CD14-positive monocyte (primary cell): ENCODE measurements around the gene RTCA. TPM values are rescaled to one million over a fixed set of nuclear protein-coding genes. Genes with fewer than 3 reads are reported as not detected.

ENCODE experiments used
- DNase-seq, 3 donors: peaks; one replicate each; pipeline ENCODE4 v3.0.0-alpha.2; 2011 to 2022
- H2AFZ ChIP-seq: 2 replicates; pipeline ENCODE4 v1.6.0; 2012; ENCODE audit warnings: mild to moderate bottlenecking, low read depth, low read length, inconsistent platforms; ENCODE audit not compliant: insufficient read depth, poor library complexity, severe bottlenecking
- H3K27ac ChIP-seq, 2 donors: 1 replicate in 1 of 2; 2 replicates in 1 of 2; pipeline ENCODE4 v1.5.1; 2012 to 2013; ENCODE audit warnings: low read length in 2 of 2, control low read depth in 1 of 2, inconsistent platforms in 1 of 2, low read depth in 1 of 2, mild to moderate bottlenecking in 1 of 2
- H3K27me3 ChIP-seq, 2 donors: one replicate each; pipeline versions ENCODE4 v1.6.0 to v1.6.1; 2011 to 2013; ENCODE audit warnings: low read length in 2 of 2; ENCODE audit not compliant: control insufficient read depth in 2 of 2, insufficient read depth in 2 of 2
- H3K36me3 ChIP-seq, 2 donors: replicated peaks in 1 of 2; 1 replicate in 1 of 2; 2 replicates in 1 of 2; pipeline versions ENCODE4 v1.5.1 to v1.6.1; 2012 to 2013; ENCODE audit warnings: low read length in 2 of 2, control low read depth in 1 of 2, inconsistent platforms in 1 of 2, mild to moderate bottlenecking in 1 of 2; ENCODE audit not compliant: insufficient read depth in 2 of 2, control insufficient read depth in 1 of 2
- H3K4me1 ChIP-seq, 2 donors: 1 replicate in 1 of 2; 2 replicates in 1 of 2; pipeline versions ENCODE4 v1.5.1 to v1.6.1; 2012 to 2013; ENCODE audit warnings: low read length in 2 of 2, control low read depth in 1 of 2, inconsistent platforms in 1 of 2, mild to moderate bottlenecking in 1 of 2, moderate library complexity in 1 of 2; ENCODE audit not compliant: insufficient read depth in 2 of 2, control insufficient read depth in 1 of 2
- H3K4me2 ChIP-seq: replicated peaks from 2 replicates; pipeline ENCODE3; 2012; ENCODE audit warnings: low read length, moderate library complexity, mild to moderate bottlenecking; ENCODE audit not compliant: poor library complexity, severe bottlenecking; ENCODE audit errors: extremely low read depth
- H3K4me3 ChIP-seq, 3 experiments: fragments of 200-600 bp in 1 of 3; sonication (generic) in 1 of 3; replicated peaks in 1 of 3; 1 replicate in 2 of 3; 2 replicates in 1 of 3; pipeline ENCODE4 v1.5.1; 2011 to 2013; ENCODE audit warnings: low read length in 3 of 3, mild to moderate bottlenecking in 3 of 3, control low read depth in 2 of 3, low read depth in 2 of 3, inconsistent platforms in 1 of 3, moderate library complexity in 1 of 3
- H3K79me2 ChIP-seq: 2 replicates; pipeline ENCODE4 v1.6.0; 2012; ENCODE audit warnings: mild to moderate bottlenecking, control low read depth, inconsistent platforms, low read length, moderate library complexity; ENCODE audit not compliant: insufficient read depth
- H3K9ac ChIP-seq: 2 replicates; pipeline ENCODE4 v1.6.0; 2017; ENCODE audit warnings: low read length, mild to moderate bottlenecking; ENCODE audit not compliant: insufficient read depth, poor library complexity, severe bottlenecking
- H3K9me3 ChIP-seq, 2 donors: replicated peaks in 1 of 2; 1 replicate in 1 of 2; 2 replicates in 1 of 2; pipeline versions ENCODE4 v1.5.1 to v1.6.1; 2012 to 2013; ENCODE audit warnings: low read length in 2 of 2, control low read depth in 1 of 2; ENCODE audit not compliant: control insufficient read depth in 1 of 2, insufficient read depth in 1 of 2
- H4K20me1 ChIP-seq: 2 replicates; pipeline ENCODE4 v1.6.0; 2012; ENCODE audit warnings: mild to moderate bottlenecking, low read length, control low read depth, moderate library complexity; ENCODE audit not compliant: insufficient read depth
- H3K27ac Mint-ChIP-seq, 7 donors: one replicate each; pipeline ENCODE4 v1.8.0; 2020; ENCODE audit warnings: mild to moderate bottlenecking in 7 of 7, mixed read lengths in 7 of 7, moderate library complexity in 6 of 7, inconsistent platforms in 2 of 7
- H3K27me3 Mint-ChIP-seq, 3 donors: one replicate each; pipeline ENCODE4 v1.8.0; 2021 to 2022; ENCODE audit warnings: low read depth in 3 of 3, mild to moderate bottlenecking in 3 of 3, mixed read lengths in 3 of 3, moderate library complexity in 3 of 3, inconsistent platforms in 1 of 3
- H3K36me3 Mint-ChIP-seq, 2 donors: one replicate each; pipeline ENCODE4 v1.8.0; 2020; ENCODE audit warnings: mixed read lengths in 2 of 2, inconsistent platforms in 1 of 2, mild to moderate bottlenecking in 1 of 2
- H3K4me1 Mint-ChIP-seq: one replicate; pipeline ENCODE4 v1.8.0; 2020; ENCODE audit warnings: mild to moderate bottlenecking, mixed read lengths
- H3K4me3 Mint-ChIP-seq, 2 donors: one replicate each; pipeline ENCODE4 v1.8.0; 2020; ENCODE audit warnings: mild to moderate bottlenecking in 2 of 2, mixed read lengths in 2 of 2, moderate library complexity in 1 of 2
- H3K9me3 Mint-ChIP-seq, 7 donors: one replicate each; pipeline ENCODE4 v1.8.0; 2020 to 2022; ENCODE audit warnings: mixed read lengths in 7 of 7, mild to moderate bottlenecking in 6 of 7, moderate library complexity in 6 of 7, inconsistent platforms in 2 of 7
- WGBS: methylation state at CpG from one replicate; pipeline ENCODE4 v1.1.5; 2013; ENCODE audit warnings: missing lambda C conversion rate; ENCODE audit not compliant: insufficient coverage; 5-methylcytosine and 5-hydroxymethylcytosine counted together
- intact Hi-C, 2 donors: fragments of 100-400 bp; cut with micrococcal nuclease; formaldehyde crosslinking; loops; one replicate each; pipeline versions ENCODE4 v1.15.0 to v1.15.1; 2023
- polyA plus RNA-seq, 3 donors: library from polyadenylated mRNA; depleted of rRNA in 1 of 3; unstranded in 2 of 3; stranded (reverse) in 1 of 3; fragments of 300-500 nt in 2 of 3; fragments of >200 nt in 1 of 3; fragmentation: Illumina TruSeq in 2 of 3; gene quantifications; 1 replicate in 2 of 3; 2 replicates in 1 of 3; pipeline ENCODE4 v1.2.3, GENCODE V29; 2012 to 2021
- TF ChIP-seq, protein P1 (sequence below): fragments of 200-600 bp; IDR thresholded peaks from one replicate; pipeline ENCODE4 v1.8.0; 2022; ENCODE audit warnings: antibody characterized with exemption, mild to moderate bottlenecking

Gene RTCA
- polyA plus RNA-seq, 3 donors, result 11.7 to 18.3 (median 17.9) TPM

DNA sequence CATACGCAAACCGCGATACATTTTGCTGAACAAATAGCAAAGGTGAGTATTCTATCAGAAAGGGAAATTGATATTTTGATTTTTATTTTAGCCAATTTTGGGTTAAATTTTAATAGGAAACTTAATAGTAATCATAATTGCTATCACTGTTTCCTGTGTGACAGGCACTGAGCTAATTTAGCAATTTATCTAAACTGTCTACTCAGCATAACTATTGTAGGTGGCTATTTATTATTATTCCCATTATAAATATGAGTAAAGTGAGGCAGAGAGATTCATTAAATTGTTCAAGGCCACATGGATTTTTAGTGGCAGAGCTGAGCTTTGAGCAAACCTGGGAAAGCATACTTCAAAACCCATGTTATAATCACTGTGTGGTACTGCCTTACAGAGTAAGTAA is 21.1 kb downstream of the RTCA start:
- Mint-ChIP-seq H3K27me3 (peaks cover 0 to 2% (median 0%) of the 10 kb centered on the region in 3 donors), H3K4me1 (no peaks in the 10 kb centered on the region), H3K27ac (no peak overlapping the region), H3K36me3 (peaks cover 60 to 90% of the 10 kb centered on the region in 2 donors), H3K9me3 (no peaks in the 10 kb centered on the region), H3K4me3 (no peak overlapping the region)
- Histone ChIP-seq H3K9me3 (no peaks in the 10 kb centered on the region), H2AFZ (no peak overlapping the region), H3K36me3 (peaks cover 86 to 94% of the 10 kb centered on the region in 2 donors), H3K4me1 (no peaks in the 10 kb centered on the region), H4K20me1 (peaks cover 2% of the 10 kb centered on the region), H3K79me2 (no peaks in the 10 kb centered on the region), H3K4me2 (no peak overlapping the region), H3K4me3 (no peak overlapping the region), H3K27ac (no peak overlapping the region), H3K9ac (no peak overlapping the region), H3K27me3 (no peaks in the 10 kb centered on the region)
- TF ChIP-seq, protein P1, sequence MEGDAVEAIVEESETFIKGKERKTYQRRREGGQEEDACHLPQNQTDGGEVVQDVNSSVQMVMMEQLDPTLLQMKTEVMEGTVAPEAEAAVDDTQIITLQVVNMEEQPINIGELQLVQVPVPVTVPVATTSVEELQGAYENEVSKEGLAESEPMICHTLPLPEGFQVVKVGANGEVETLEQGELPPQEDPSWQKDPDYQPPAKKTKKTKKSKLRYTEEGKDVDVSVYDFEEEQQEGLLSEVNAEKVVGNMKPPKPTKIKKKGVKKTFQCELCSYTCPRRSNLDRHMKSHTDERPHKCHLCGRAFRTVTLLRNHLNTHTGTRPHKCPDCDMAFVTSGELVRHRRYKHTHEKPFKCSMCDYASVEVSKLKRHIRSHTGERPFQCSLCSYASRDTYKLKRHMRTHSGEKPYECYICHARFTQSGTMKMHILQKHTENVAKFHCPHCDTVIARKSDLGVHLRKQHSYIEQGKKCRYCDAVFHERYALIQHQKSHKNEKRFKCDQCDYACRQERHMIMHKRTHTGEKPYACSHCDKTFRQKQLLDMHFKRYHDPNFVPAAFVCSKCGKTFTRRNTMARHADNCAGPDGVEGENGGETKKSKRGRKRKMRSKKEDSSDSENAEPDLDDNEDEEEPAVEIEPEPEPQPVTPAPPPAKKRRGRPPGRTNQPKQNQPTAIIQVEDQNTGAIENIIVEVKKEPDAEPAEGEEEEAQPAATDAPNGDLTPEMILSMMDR, result no peak
- no CpG with 5 or more reads among the region's 3 CpGs for WGBS
- no peak for DNase-seq
- intact Hi-C loops, result no loop called here

DNA sequence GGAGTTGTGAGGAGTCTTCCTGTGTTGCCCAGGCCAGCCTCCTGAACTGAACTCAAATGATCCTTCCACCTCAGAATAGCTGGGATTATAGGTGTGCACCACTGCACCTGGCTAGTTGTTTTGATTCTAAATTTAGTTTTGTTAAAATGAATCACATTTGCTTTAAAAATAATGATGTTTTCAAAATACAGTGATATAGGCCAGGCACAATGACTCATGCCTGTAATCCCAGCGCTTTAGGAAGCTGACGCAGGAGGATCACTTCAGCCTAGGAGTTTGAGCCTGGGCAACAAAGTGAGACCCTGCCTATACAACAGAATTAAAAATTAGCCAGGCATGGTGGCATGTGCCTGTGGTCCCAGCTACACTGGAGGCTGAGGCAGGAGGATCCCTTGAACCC is 24.3 kb downstream of the RTCA start:
- DNase-seq, result no peak
- Histone ChIP-seq H3K27me3 (no peaks in the 10 kb centered on the region), H2AFZ (no peak overlapping the region), H4K20me1 (no peaks in the 10 kb centered on the region), H3K27ac (no peak overlapping the region), H3K9ac (no peak overlapping the region), H3K79me2 (no peaks in the 10 kb centered on the region), H3K9me3 (no peaks in the 10 kb centered on the region), H3K4me2 (no peak overlapping the region), H3K36me3 (peaks cover 82 to 87% of the 10 kb centered on the region in 2 donors), H3K4me1 (no peaks in the 10 kb centered on the region), H3K4me3 (no peak overlapping the region)
- Mint-ChIP-seq H3K4me3 (no peak overlapping the region), H3K27me3 (peaks cover 0 to 2% (median 0%) of the 10 kb centered on the region in 3 donors), H3K27ac (peak overlapping the region in 1 of 7 donors; percentile 50), H3K4me1 (no peaks in the 10 kb centered on the region), H3K9me3 (no peaks in the 10 kb centered on the region), H3K36me3 (peaks cover 64 to 85% of the 10 kb centered on the region in 2 donors)
- intact Hi-C loops, result no loop called here
- TF ChIP-seq, protein P1, result no peak
- no CpG with 5 or more reads among the region's 2 CpGs for WGBS
